ENCODE results near the gene DLAT.
"Not testable (repeated sequence)": the region's sequence is repeated elsewhere in the genome, so short reads cannot be mapped to it uniquely, and the experiment has no call there.

The DLAT gene

DNA sequence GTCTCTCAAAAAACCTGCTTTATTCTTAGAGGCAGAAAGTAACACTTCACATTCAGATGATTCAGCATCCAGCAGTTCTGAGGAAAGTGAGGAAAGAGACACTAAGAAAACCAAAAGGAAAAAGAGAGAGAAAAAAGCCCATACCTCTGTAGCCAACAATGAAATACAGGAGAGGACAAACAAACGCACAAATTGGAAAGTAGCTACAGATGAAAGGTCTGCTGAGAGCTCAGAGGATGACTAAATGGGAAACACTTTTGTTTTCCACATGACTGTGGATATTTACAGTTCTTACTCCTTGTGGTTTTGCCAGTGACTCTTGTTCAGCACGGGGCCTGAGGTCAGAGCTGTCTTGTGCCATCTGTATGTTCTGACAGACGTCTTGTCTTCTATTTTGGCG lies 57.5 kb downstream of the DLAT start:
- H3K36me3 ChIP-seq (ENCODE audit: control insufficient read depth, insufficient read depth, low read length) = no peaks in the 10 kb centered on the region
- H3K9ac ChIP-seq = no peak overlapping the region
- H3K4me3 ChIP-seq (ENCODE audit: low read depth, low read length) = no peak overlapping the region
- no peaks in the 10 kb centered on the region for H3K4me1 ChIP-seq
- H3K4me2 ChIP-seq (ENCODE audit: low read length) = no peak overlapping the region
- no peak for TF ChIP-seq CTCF (IDR thresholded peaks at IDR 0.05)
- H3K27ac ChIP-seq = no peak overlapping the region
- H2AFZ ChIP-seq = no peak overlapping the region
- no peaks in the 10 kb centered on the region for H3K9me3 ChIP-seq (ENCODE audit: control insufficient read depth, low read length)
- peaks cover 10% of the 10 kb centered on the region for H3K79me2 ChIP-seq
- H3K27me3 ChIP-seq (ENCODE audit: control insufficient read depth, insufficient read depth, low read length) = no peaks in the 10 kb centered on the region

GRCh38 chr11:112085822-112086421 lies 60.7 kb downstream of the DLAT start:
- H3K9me3 ChIP-seq (ENCODE audit: control insufficient read depth, low read length) = no peaks in the 10 kb centered on the region

DNA sequence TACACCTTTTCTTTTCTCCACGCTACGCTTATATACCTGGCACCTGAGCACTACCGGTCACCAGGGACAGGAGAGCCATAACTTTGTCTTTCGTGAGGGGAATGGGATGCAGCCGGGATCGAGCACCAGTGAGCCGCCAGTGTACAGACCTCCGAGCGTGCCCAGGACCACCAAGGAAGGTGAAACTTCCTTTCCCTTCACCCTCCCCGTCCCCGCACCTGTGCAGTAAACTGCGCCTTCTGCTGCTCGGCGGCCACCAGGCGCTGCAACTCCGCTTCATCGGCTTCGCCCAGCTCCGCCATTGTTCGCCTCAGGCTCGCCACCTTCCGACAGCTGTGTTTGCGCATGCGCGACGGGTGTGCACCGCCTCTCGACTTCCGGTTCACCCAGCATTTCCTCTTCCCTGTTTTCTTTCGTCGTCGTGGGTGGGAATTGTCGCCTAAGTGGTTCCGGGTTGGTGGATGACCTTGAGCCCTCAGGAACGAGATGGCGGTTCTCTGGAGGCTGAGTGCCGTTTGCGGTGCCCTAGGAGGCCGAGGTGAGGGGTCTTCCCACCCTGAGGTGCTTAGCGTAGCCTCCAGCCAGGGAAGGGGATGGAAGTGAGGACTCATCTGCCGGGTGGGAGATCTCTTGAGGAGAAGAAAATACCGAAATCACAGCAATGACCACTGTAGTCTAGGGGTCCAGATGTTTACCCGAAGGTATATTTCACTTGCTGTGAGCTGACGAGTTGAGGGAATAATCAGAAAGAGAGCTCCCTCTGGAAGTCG lies 61.4 kb downstream of the DLAT start, which contains the start of the genes SDHD and TIMM8B:
Gene SDHD, plus strand, starts transcription at position 452 of the 770 bp plus-strand sequence. Its CDS starts 35 bp downstream, at position 487.
Gene TIMM8B, minus strand, starts transcription at position 335 of the 770 bp plus-strand sequence. Its CDS starts 33 bp downstream, at position 302.
- Histone ChIP-seq H3K4me1 (peaks cover 6% of the 10 kb centered on the region), H3K27ac (peak within 1 kb of the TSS; percentile 72), H3K9me3 (ENCODE audit: control insufficient read depth, low read length) (no peaks in the 10 kb centered on the region), H2AFZ (peak within 1 kb of the TSS; percentile 77), H3K4me3 (ENCODE audit: low read depth, low read length) (peak within 1 kb of the TSS; percentile 95), H3K36me3 (ENCODE audit: control insufficient read depth, insufficient read depth, low read length) (no peaks in the 10 kb centered on the region), H3K4me2 (ENCODE audit: low read length) (peak within 1 kb of the TSS; percentile 66), H3K79me2 (peaks cover 19% of the 10 kb centered on the region), H3K27me3 (ENCODE audit: control insufficient read depth, insufficient read depth, low read length) (no peaks in the 10 kb centered on the region), H3K9ac (peak within 1 kb of the TSS; percentile 8)
- no peak for TF ChIP-seq CTCF (IDR thresholded peaks at IDR 0.05)

More at GRCh38 chr11:112085822-112086421, 60.7 kb downstream of the DLAT start:
- peaks cover 6% of the 10 kb centered on the region for H3K4me1 ChIP-seq
- peaks cover 19% of the 10 kb centered on the region for H3K79me2 ChIP-seq
- H3K36me3 ChIP-seq (ENCODE audit: control insufficient read depth, insufficient read depth, low read length) = no peaks in the 10 kb centered on the region
- peak overlapping the region; percentile 69 for H2AFZ ChIP-seq
- H3K4me2 ChIP-seq (ENCODE audit: low read length) = peak overlapping the region; percentile 66
- peak overlapping the region; percentile 95 for H3K4me3 ChIP-seq (ENCODE audit: low read depth, low read length)
- peak overlapping the region; percentile 8 for H3K9ac ChIP-seq
- peak overlapping the region; percentile 53 for H3K27ac ChIP-seq
- no peak for TF ChIP-seq CTCF (IDR thresholded peaks at IDR 0.05)
- H3K27me3 ChIP-seq (ENCODE audit: control insufficient read depth, insufficient read depth, low read length) = no peaks in the 10 kb centered on the region

- peak overlapping the region; percentile 77 for H2AFZ ChIP-seq
- peaks cover 6% of the 10 kb centered on the region for H3K4me1 ChIP-seq
- H3K4me3 ChIP-seq (ENCODE audit: low read depth, low read length) = peak overlapping the region; percentile 95
- H3K9ac ChIP-seq = no peak overlapping the region
- no peaks in the 10 kb centered on the region for H3K27me3 ChIP-seq (ENCODE audit: control insufficient read depth, insufficient read depth, low read length)
- peaks cover 19% of the 10 kb centered on the region for H3K79me2 ChIP-seq
- TF ChIP-seq CTCF (IDR thresholded peaks at IDR 0.05) = no peak
- no peaks in the 10 kb centered on the region for H3K9me3 ChIP-seq (ENCODE audit: control insufficient read depth, low read length)
- H3K36me3 ChIP-seq (ENCODE audit: control insufficient read depth, insufficient read depth, low read length) = no peaks in the 10 kb centered on the region
- H3K4me2 ChIP-seq (ENCODE audit: low read length) = peak overlapping the region; percentile 54
- H3K27ac ChIP-seq = peak overlapping the region; percentile 72
These were observed 62.0 kb downstream of the DLAT start for GRCh38 chr11:112087212-112087611.

GRCh38 chr11:112095302-112095701 lies 70.1 kb downstream of the DLAT start:
- H3K4me2 ChIP-seq (ENCODE audit: low read length); H3K27ac ChIP-seq; H3K79me2 ChIP-seq; H3K4me1 ChIP-seq; H3K9me3 ChIP-seq (ENCODE audit: control insufficient read depth, low read length); H3K27me3 ChIP-seq (ENCODE audit: control insufficient read depth, insufficient read depth, low read length); H3K4me3 ChIP-seq (ENCODE audit: low read depth, low read length); H3K9ac ChIP-seq; H3K36me3 ChIP-seq (ENCODE audit: control insufficient read depth, insufficient read depth, low read length); H2AFZ ChIP-seq: not testable (repeated sequence)
